ENCODE results near the gene SSRP1.

DNA sequence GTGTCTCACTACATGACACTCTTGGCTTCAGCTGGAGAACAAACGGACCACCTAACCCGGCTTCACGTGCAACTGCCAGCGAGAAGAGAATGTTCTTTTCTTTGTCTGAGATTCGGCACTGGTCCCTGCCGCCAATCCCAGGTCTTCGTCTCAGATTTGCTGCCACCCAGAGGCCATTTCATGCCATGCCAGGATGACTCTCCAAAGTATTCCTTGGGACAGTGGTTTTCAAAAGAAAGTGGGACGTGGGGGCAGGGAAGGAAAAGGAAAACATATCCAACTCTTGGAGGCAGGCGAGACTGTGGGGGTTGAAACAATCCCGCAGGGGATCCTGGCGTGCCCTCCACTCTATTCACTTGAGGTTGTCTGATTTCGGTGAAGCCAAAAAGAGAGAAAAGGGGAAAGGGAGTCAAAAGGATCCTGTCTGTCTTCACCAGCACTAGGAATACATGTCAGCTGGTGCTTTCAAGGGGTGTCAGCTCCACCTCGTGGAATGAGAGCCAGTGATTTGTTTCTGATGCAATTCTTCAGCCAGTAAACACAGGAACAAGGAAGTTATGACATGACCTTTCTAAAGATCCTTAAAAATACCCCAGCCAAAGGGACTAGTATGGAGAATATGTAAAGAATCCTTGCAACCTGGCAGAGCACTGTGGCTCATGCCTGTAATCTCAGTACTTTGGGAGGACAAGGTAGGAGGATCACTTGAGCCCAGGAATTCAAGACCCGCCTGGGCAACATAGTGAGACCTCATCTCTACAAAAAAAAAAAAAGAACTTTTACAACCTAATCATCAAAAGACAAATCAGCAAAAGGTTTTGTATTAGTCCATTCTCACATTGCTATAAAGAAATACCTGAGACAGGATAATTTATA lies 57.6 kb downstream of the SSRP1 start:
- no peak for TF ChIP-seq POLR2A (IDR thresholded peaks at IDR 0.05; ENCODE audit: low read depth, low read length)
- TF ChIP-seq, protein P1, sequence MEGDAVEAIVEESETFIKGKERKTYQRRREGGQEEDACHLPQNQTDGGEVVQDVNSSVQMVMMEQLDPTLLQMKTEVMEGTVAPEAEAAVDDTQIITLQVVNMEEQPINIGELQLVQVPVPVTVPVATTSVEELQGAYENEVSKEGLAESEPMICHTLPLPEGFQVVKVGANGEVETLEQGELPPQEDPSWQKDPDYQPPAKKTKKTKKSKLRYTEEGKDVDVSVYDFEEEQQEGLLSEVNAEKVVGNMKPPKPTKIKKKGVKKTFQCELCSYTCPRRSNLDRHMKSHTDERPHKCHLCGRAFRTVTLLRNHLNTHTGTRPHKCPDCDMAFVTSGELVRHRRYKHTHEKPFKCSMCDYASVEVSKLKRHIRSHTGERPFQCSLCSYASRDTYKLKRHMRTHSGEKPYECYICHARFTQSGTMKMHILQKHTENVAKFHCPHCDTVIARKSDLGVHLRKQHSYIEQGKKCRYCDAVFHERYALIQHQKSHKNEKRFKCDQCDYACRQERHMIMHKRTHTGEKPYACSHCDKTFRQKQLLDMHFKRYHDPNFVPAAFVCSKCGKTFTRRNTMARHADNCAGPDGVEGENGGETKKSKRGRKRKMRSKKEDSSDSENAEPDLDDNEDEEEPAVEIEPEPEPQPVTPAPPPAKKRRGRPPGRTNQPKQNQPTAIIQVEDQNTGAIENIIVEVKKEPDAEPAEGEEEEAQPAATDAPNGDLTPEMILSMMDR (conservative IDR thresholded peaks at IDR 0.05; ENCODE audit: low read depth, low read length), result peak; percentile 90
- no peak for TF ChIP-seq RFX5 (IDR thresholded peaks at IDR 0.05; ENCODE audit: low read depth, low read length)
- peak; percentile 85 for TF ChIP-seq CEBPB (IDR thresholded peaks at IDR 0.05; ENCODE audit: low read depth, low read length)
- TF ChIP-seq, protein P2, sequence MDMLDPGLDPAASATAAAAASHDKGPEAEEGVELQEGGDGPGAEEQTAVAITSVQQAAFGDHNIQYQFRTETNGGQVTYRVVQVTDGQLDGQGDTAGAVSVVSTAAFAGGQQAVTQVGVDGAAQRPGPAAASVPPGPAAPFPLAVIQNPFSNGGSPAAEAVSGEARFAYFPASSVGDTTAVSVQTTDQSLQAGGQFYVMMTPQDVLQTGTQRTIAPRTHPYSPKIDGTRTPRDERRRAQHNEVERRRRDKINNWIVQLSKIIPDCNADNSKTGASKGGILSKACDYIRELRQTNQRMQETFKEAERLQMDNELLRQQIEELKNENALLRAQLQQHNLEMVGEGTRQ (IDR thresholded peaks at IDR 0.05; ENCODE audit: low read depth, low read length), result no peak
- TF ChIP-seq RAD21 (IDR thresholded peaks at IDR 0.05; ENCODE audit: low read length), result peak; percentile 76
- no peak for TF ChIP-seq NFE2L2 (IDR thresholded peaks at IDR 0.05; ENCODE audit: low read depth, low read length)
